A549 (cell line): ENCODE data around the gene NFYC.

Experiments used
- EP300 ChIP-seq, 2 experiments: fragments of >200 bp; sonication (Bioruptor Twin); formaldehyde crosslinking; IDR thresholded peaks; 2 replicates in 1 of 2; 3 replicates in 1 of 2; pipeline ENCODE4 v1.6.1; 2016 to 2017
- FOSL2 ChIP-seq, 2 experiments: fragments of 450-650 bp in 1 of 2; fragments of >200 bp in 1 of 2; sonication (Bioruptor Twin) in 1 of 2; formaldehyde crosslinking; IDR thresholded peaks; 2 replicates each; pipeline versions ENCODE4 v1.5.0 to v1.6.1; 2016 to 2020; ENCODE audit warnings: mild to moderate bottlenecking in 1 of 2, moderate library complexity in 1 of 2
- HDAC2 ChIP-seq: fragments of 200-600 bp; sonication (generic); IDR thresholded peaks from 2 replicates; pipeline ENCODE4 v1.6.1; 2016
- KDM1A ChIP-seq: fragments of 200-600 bp; sonication (generic); IDR thresholded peaks from 2 replicates; pipeline ENCODE4 v1.6.1; 2016; ENCODE audit warnings: low read depth, mild to moderate bottlenecking
- NR3C1 ChIP-seq: fragments of >200 bp; sonication (Bioruptor Twin); formaldehyde crosslinking; IDR thresholded peaks from 3 replicates; pipeline ENCODE4 v1.6.1; 2017
- POLR2A ChIP-seq: IDR thresholded peaks from 2 replicates; pipeline ENCODE4 v1.6.1; 2012; ENCODE audit warnings: mild to moderate bottlenecking, low read length
- RAD21 ChIP-seq, 2 experiments: fragments of >200 bp in 1 of 2; sonication (Bioruptor Twin) in 1 of 2; formaldehyde crosslinking in 1 of 2; IDR thresholded peaks in 1 of 2; conservative IDR thresholded peaks in 1 of 2; 2 replicates in 1 of 2; 3 replicates in 1 of 2; pipeline ENCODE4 v1.6.1; 2012 to 2018; ENCODE audit warnings: inconsistent platforms in 1 of 2
- RCOR1 ChIP-seq: fragments of 150-350 bp; IDR thresholded peaks from 2 replicates; pipeline ENCODE4 v1.6.1; 2014; ENCODE audit warnings: antibody characterized with exemption, low read length, low read depth
- RFX5 ChIP-seq: fragments of 450-650 bp; IDR thresholded peaks from 2 replicates; pipeline ENCODE4 v1.7.1; 2014; ENCODE audit warnings: antibody characterized with exemption, mild to moderate bottlenecking, moderate library complexity
- SMC3 ChIP-seq: fragments of >200 bp; sonication (Bioruptor Twin); formaldehyde crosslinking; IDR thresholded peaks from 3 replicates; pipeline ENCODE4 v1.6.1; 2018; ENCODE audit warnings: inconsistent platforms
- TF ChIP-seq, protein P1 (sequence below): fragments of >200 bp; sonication (Bioruptor Twin); formaldehyde crosslinking; IDR thresholded peaks from 3 replicates; pipeline ENCODE4 v1.5.1; 2016
- TF ChIP-seq, protein P2 (sequence below): fragments of >200 bp; sonication (Bioruptor Twin); formaldehyde crosslinking; IDR thresholded peaks from 3 replicates; pipeline ENCODE4 v1.6.1; 2016
- TF ChIP-seq, protein P3 (sequence below): IDR thresholded peaks from 2 replicates; pipeline ENCODE4 v1.6.1; 2012

DNA sequence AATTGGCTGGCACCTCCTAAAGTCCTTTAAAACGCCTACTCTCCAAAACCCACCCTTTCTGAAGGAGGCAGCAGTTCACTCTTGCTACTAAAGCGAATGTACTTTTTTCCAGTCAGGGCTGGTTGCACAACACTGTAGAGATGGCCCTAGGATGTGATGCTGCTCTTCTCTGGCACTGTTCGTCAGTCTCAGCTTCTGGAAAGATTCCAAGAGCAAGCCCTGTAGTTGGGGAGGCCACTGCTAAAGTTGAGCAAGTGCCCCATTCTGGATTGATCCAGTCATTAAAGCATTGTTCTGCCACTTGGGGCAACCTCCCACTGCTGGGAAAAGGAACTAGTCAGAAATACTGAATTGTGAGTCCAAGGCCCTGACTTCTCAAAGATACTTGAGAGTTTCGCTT is 63.6 kb downstream of the NFYC start:
- no peak for TF ChIP-seq NR3C1
- no peak for TF ChIP-seq SMC3
- TF ChIP-seq, protein P1, sequence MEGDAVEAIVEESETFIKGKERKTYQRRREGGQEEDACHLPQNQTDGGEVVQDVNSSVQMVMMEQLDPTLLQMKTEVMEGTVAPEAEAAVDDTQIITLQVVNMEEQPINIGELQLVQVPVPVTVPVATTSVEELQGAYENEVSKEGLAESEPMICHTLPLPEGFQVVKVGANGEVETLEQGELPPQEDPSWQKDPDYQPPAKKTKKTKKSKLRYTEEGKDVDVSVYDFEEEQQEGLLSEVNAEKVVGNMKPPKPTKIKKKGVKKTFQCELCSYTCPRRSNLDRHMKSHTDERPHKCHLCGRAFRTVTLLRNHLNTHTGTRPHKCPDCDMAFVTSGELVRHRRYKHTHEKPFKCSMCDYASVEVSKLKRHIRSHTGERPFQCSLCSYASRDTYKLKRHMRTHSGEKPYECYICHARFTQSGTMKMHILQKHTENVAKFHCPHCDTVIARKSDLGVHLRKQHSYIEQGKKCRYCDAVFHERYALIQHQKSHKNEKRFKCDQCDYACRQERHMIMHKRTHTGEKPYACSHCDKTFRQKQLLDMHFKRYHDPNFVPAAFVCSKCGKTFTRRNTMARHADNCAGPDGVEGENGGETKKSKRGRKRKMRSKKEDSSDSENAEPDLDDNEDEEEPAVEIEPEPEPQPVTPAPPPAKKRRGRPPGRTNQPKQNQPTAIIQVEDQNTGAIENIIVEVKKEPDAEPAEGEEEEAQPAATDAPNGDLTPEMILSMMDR, result no peak
- TF ChIP-seq FOSL2 (IDR thresholded peaks at IDR 0.05), result no peak
- no peak for TF ChIP-seq FOSL2 (CRISPR knock-in tag; IDR thresholded peaks at IDR 0.05)
- TF ChIP-seq RCOR1, result no peak
- no peak for TF ChIP-seq RAD21 (conservative IDR thresholded peaks at IDR 0.05 in 1 of 2, IDR thresholded peaks at IDR 0.05 in 1 of 2)
- no peak for TF ChIP-seq RFX5
- no peak for TF ChIP-seq KDM1A
- TF ChIP-seq POLR2A, result no peak
- TF ChIP-seq, protein P2, sequence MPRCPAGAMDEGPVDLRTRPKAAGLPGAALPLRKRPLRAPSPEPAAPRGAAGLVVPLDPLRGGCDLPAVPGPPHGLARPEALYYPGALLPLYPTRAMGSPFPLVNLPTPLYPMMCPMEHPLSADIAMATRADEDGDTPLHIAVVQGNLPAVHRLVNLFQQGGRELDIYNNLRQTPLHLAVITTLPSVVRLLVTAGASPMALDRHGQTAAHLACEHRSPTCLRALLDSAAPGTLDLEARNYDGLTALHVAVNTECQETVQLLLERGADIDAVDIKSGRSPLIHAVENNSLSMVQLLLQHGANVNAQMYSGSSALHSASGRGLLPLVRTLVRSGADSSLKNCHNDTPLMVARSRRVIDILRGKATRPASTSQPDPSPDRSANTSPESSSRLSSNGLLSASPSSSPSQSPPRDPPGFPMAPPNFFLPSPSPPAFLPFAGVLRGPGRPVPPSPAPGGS, result no peak
- TF ChIP-seq, protein P3, sequence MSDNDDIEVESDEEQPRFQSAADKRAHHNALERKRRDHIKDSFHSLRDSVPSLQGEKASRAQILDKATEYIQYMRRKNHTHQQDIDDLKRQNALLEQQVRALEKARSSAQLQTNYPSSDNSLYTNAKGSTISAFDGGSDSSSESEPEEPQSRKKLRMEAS, result no peak
- TF ChIP-seq HDAC2, result no peak
- no peak for TF ChIP-seq EP300 (IDR thresholded peaks at IDR 0.05)
